Choroid plexus epithelial cell (primary cell): Measurements from ENCODE around the gene SIRPD.

Source experiments
- DNase-seq: peaks from one replicate; pipeline ENCODE4 v3.0.0-alpha.2; 2010; ENCODE audit warnings: low read depth
- H3K4me3 ChIP-seq: 2 replicates; pipeline ENCODE4 v1.5.1; 2011; ENCODE audit warnings: low read depth, mild to moderate bottlenecking, control low read depth, low read length, moderate library complexity
- CTCF ChIP-seq: conservative IDR thresholded peaks from 2 replicates; pipeline ENCODE4 v1.5.1; 2011; ENCODE audit warnings: low read depth, mild to moderate bottlenecking, control low read depth, inconsistent platforms, low read length, moderate library complexity

SIRPD gene

DNA sequence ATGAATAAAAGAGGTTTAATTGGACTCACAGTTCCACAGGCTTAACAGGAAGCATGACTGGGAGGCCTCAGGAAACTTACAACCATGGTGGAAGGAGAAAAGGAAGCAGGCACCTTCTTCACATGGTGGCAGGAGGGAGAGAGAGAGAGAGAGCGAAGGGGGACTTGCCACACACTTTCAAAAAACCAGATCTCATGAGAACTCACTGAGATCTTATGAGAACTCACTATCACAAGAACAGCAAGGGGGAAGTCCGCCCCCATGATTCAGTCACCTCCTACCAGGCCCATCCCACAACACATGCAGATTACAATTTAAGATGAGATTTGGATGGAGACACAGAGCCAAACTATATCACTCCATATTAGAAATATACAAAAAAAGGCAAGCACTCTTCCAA, 6.1 kb upstream of the SIRPD start:
- no peak for TF ChIP-seq CTCF
- H3K4me3 ChIP-seq: no peak overlapping the region
- no peak for DNase-seq

- no peak for TF ChIP-seq CTCF
- DNase-seq: no peak
Measured at GRCh38 chr20:1562622-1563021, 5.1 kb upstream of the SIRPD start.

GRCh38 chr20:1561350-1561749, 3.8 kb upstream of the SIRPD start:
- TF ChIP-seq CTCF: no peak
- DNase-seq: no peak
- H3K4me3 ChIP-seq: no peak overlapping the region

More at GRCh38 chr20:1562622-1563021, 5.1 kb upstream of the SIRPD start:
- H3K4me3 ChIP-seq: no peak overlapping the region

- TF ChIP-seq CTCF: no peak
- no peak overlapping the region for H3K4me3 ChIP-seq
- no peak for DNase-seq
Measured at GRCh38 chr20:1555952-1556351, 1.6 kb downstream of the SIRPD start.

GRCh38 chr20:1539816-1540419, 17.6 kb downstream of the SIRPD start:
- no peak for TF ChIP-seq CTCF
- DNase-seq: no peak

DNA sequence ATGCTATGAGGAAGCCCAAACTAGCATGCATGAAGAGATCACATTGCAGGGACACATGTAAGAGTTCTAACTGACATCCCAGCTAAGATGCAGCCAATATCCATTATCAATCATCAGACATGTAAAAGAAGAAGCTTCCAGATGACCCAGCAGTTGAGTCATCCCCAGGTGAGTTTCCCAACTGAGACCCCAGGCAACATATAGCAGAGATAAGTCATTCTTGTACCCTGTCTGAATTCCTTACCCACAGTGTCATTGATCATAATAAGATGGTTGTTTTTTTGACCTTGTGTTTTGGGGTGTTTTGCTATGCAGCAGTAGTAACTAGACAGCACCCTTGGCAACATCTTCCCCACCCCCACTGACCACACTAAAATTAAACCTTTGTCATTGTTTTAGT, 18.9 kb downstream of the SIRPD start:
- no peak overlapping the region for H3K4me3 ChIP-seq
- DNase-seq: no peak
- no peak for TF ChIP-seq CTCF

More at GRCh38 chr20:1539816-1540419, 17.6 kb downstream of the SIRPD start:
- no peak overlapping the region for H3K4me3 ChIP-seq

DNA sequence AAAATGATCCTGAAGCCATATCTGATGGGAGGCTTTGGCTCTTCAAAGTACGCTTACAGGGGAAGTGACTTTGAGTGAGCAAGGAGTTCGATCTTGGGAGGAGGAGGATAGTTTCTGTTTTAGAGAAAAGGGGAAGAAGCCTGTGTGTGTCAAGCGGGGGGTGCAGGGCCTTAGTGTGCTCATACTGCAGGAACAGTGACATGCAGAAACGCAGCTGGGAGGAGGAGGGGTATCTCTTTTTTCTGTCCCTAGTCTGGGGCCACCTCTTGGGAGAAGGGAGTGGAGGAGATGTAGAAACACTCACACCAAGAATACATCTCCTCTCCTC, 19.8 kb downstream of the SIRPD start:
- no peak for TF ChIP-seq CTCF
- H3K4me3 ChIP-seq: no peak overlapping the region
- no peak for DNase-seq
